Panc1 (cell line): ENCODE data around the gene KCNE4.

ENCODE experiments used
- POLR2AphosphoS5 ChIP-seq: IDR thresholded peaks from 2 replicates; pipeline ENCODE4 v1.6.1; 2012; ENCODE audit warnings: mild to moderate bottlenecking, low read depth, low read length, moderate library complexity
- SIN3A ChIP-seq: IDR thresholded peaks from 2 replicates; pipeline ENCODE4 v1.6.1; 2012; ENCODE audit warnings: low read depth, mild to moderate bottlenecking, low read length, moderate library complexity, borderline replicate concordance; ENCODE audit not compliant: insufficient read depth
- TCF7L2 ChIP-seq: IDR thresholded peaks from 2 replicates; pipeline ENCODE4 v1.6.1; 2011; ENCODE audit warnings: mild to moderate bottlenecking, low read depth, low read length, inconsistent platforms
- TF ChIP-seq, protein P1 (sequence below), 2 experiments: IDR thresholded peaks; 2 replicates each; pipeline ENCODE4 v1.6.1; 2011 to 2012; ENCODE audit warnings: low read depth in 2 of 2, control low read depth in 1 of 2, low read length in 1 of 2, mild to moderate bottlenecking in 1 of 2, moderate library complexity in 1 of 2; ENCODE audit not compliant: insufficient read depth in 1 of 2
- TF ChIP-seq, protein P2 (sequence below): fragments of 450-650 bp; IDR thresholded peaks from 2 replicates; pipeline ENCODE4 v1.5.1; 2017; ENCODE audit warnings: mild to moderate bottlenecking

DNA sequence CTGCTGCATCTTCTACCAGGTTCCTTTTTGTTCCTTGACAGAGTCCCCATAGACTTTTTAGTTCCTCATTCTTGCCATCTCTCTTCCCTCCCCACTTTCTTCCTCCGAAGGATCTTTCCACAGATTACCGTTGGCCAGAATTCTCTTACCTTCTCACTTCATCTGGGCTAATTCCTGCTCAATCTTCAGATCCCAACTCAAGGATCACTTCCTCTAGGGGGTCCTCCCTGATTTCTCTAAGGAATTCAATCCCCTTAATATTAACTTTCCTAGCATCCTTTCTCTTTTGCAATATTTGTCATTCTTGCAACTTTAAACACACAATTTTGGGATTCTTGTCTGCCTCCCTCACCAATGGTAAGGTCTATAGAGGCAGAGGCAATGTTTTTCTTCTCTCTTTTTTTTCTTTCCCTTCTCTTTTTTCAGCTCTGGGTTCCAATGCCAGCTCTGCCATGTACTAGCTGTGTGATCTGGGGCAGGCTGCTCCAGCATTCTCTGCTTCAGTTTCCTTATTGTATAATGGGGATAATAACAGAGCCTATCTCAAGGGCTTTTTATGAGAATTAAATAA lies 5.4 kb upstream of the KCNE4 start:
- TF ChIP-seq, protein P1, sequence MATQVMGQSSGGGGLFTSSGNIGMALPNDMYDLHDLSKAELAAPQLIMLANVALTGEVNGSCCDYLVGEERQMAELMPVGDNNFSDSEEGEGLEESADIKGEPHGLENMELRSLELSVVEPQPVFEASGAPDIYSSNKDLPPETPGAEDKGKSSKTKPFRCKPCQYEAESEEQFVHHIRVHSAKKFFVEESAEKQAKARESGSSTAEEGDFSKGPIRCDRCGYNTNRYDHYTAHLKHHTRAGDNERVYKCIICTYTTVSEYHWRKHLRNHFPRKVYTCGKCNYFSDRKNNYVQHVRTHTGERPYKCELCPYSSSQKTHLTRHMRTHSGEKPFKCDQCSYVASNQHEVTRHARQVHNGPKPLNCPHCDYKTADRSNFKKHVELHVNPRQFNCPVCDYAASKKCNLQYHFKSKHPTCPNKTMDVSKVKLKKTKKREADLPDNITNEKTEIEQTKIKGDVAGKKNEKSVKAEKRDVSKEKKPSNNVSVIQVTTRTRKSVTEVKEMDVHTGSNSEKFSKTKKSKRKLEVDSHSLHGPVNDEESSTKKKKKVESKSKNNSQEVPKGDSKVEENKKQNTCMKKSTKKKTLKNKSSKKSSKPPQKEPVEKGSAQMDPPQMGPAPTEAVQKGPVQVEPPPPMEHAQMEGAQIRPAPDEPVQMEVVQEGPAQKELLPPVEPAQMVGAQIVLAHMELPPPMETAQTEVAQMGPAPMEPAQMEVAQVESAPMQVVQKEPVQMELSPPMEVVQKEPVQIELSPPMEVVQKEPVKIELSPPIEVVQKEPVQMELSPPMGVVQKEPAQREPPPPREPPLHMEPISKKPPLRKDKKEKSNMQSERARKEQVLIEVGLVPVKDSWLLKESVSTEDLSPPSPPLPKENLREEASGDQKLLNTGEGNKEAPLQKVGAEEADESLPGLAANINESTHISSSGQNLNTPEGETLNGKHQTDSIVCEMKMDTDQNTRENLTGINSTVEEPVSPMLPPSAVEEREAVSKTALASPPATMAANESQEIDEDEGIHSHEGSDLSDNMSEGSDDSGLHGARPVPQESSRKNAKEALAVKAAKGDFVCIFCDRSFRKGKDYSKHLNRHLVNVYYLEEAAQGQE (IDR thresholded peaks at IDR 0.05; ENCODE audit: insufficient read depth in 1 of 2, low read depth in 2 of 2, low read length in 1 of 2), result no peak
- TF ChIP-seq, protein P2, sequence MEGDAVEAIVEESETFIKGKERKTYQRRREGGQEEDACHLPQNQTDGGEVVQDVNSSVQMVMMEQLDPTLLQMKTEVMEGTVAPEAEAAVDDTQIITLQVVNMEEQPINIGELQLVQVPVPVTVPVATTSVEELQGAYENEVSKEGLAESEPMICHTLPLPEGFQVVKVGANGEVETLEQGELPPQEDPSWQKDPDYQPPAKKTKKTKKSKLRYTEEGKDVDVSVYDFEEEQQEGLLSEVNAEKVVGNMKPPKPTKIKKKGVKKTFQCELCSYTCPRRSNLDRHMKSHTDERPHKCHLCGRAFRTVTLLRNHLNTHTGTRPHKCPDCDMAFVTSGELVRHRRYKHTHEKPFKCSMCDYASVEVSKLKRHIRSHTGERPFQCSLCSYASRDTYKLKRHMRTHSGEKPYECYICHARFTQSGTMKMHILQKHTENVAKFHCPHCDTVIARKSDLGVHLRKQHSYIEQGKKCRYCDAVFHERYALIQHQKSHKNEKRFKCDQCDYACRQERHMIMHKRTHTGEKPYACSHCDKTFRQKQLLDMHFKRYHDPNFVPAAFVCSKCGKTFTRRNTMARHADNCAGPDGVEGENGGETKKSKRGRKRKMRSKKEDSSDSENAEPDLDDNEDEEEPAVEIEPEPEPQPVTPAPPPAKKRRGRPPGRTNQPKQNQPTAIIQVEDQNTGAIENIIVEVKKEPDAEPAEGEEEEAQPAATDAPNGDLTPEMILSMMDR, result no peak
- TF ChIP-seq POLR2AphosphoS5, result no peak
- no peak for TF ChIP-seq SIN3A
- no peak for TF ChIP-seq TCF7L2
